ENCODE data around the gene SOCS1.

DNA sequence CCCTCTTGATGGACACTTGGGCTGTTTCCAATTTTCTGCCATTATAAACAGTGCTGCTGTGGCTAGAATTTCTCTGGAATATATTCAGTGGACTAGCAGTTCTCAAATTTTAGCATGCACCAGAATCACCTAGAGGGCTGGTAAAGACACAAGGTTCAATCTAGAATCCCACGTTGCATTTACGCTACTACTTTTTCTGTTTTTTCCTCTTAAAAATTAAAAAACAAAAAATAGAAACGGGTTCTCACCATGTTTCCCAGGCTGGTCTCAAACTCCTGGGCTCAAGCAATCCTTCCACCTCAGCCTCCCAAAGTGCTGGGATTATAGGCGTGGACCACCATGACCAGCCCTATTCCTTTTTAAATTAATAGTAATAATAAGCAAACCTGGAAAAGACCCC lies 39.7 kb upstream of the SOCS1 start:
- TF ChIP-seq, protein P1, sequence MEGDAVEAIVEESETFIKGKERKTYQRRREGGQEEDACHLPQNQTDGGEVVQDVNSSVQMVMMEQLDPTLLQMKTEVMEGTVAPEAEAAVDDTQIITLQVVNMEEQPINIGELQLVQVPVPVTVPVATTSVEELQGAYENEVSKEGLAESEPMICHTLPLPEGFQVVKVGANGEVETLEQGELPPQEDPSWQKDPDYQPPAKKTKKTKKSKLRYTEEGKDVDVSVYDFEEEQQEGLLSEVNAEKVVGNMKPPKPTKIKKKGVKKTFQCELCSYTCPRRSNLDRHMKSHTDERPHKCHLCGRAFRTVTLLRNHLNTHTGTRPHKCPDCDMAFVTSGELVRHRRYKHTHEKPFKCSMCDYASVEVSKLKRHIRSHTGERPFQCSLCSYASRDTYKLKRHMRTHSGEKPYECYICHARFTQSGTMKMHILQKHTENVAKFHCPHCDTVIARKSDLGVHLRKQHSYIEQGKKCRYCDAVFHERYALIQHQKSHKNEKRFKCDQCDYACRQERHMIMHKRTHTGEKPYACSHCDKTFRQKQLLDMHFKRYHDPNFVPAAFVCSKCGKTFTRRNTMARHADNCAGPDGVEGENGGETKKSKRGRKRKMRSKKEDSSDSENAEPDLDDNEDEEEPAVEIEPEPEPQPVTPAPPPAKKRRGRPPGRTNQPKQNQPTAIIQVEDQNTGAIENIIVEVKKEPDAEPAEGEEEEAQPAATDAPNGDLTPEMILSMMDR (IDR thresholded peaks at IDR 0.05) = no peak
- no peak for TF ChIP-seq SREBF2 (IDR thresholded peaks at IDR 0.05)
- TF ChIP-seq, protein P2, sequence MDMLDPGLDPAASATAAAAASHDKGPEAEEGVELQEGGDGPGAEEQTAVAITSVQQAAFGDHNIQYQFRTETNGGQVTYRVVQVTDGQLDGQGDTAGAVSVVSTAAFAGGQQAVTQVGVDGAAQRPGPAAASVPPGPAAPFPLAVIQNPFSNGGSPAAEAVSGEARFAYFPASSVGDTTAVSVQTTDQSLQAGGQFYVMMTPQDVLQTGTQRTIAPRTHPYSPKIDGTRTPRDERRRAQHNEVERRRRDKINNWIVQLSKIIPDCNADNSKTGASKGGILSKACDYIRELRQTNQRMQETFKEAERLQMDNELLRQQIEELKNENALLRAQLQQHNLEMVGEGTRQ (IDR thresholded peaks at IDR 0.05) = no peak
- TF ChIP-seq POLR2A (IDR thresholded peaks at IDR 0.05; ENCODE audit: low read length) = no peak
- TF ChIP-seq, protein P3, sequence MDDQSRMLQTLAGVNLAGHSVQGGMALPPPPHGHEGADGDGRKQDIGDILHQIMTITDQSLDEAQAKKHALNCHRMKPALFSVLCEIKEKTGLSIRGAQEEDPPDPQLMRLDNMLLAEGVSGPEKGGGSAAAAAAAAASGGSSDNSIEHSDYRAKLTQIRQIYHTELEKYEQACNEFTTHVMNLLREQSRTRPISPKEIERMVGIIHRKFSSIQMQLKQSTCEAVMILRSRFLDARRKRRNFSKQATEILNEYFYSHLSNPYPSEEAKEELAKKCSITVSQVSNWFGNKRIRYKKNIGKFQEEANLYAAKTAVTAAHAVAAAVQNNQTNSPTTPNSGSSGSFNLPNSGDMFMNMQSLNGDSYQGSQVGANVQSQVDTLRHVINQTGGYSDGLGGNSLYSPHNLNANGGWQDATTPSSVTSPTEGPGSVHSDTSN (IDR thresholded peaks at IDR 0.05) = no peak
- TF ChIP-seq MAFK (IDR thresholded peaks at IDR 0.05; ENCODE audit: partially characterized antibody) = no peak
- TF ChIP-seq KDM5A (IDR thresholded peaks at IDR 0.05) = no peak
- no peak for TF ChIP-seq RCOR1 (IDR thresholded peaks at IDR 0.05; ENCODE audit: low read depth, low read length)
- no peak for TF ChIP-seq SMC3 (IDR thresholded peaks at IDR 0.05)
- TF ChIP-seq, protein P4, sequence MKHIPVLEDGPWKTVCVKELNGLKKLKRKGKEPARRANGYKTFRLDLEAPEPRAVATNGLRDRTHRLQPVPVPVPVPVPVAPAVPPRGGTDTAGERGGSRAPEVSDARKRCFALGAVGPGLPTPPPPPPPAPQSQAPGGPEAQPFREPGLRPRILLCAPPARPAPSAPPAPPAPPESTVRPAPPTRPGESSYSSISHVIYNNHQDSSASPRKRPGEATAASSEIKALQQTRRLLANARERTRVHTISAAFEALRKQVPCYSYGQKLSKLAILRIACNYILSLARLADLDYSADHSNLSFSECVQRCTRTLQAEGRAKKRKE (CRISPR knock-in tag; IDR thresholded peaks at IDR 0.05; ENCODE audit: low read depth) = no peak
- TF ChIP-seq RNF2 (IDR thresholded peaks at IDR 0.05; ENCODE audit: borderline replicate concordance, low read depth) = no peak
